ENCODE data around the gene ERMAP. TPM values are rescaled to one million over a fixed set of nuclear protein-coding genes. Genes with fewer than 3 reads are reported as not detected.
A peak's percentile ranks its signal among the peaks of the same experiment; 100 is the strongest.

The ERMAP gene
- total and polyA plus RNA-seq, 2 donors from 2014 or later = 5.4 to 13.3 TPM

- peak; percentile 39 for TF ChIP-seq CTCF (IDR thresholded peaks at IDR 0.05; ENCODE audit: borderline replicate concordance, extremely low read depth, insufficient read depth)
- H3K27ac ChIP-seq (ENCODE audit: low read depth in 2 of 2, low read length in 2 of 2) = no peak overlapping the region
- FAIRE-seq = no peak
- no peaks in the 10 kb centered on the region for H3K27me3 ChIP-seq (ENCODE audit: control insufficient read depth, insufficient read depth, low read length)
- peaks cover 2 to 28% (median 15%) of the 10 kb centered on the region in 3 donors for H3K36me3 ChIP-seq (ENCODE audit: control insufficient read depth in 2 of 3, insufficient read depth in 3 of 3, low read length in 3 of 3)
- no peaks in the 10 kb centered on the region for H3K4me1 ChIP-seq (ENCODE audit: control insufficient read depth in 2 of 3, insufficient read depth in 2 of 3, low read depth in 1 of 3, low read length in 3 of 3)
- H3K9ac ChIP-seq (ENCODE audit: low read length in 3 of 3) = peak overlapping the region in 1 of 3 donors; percentile 4
- H3K9me3 ChIP-seq (ENCODE audit: control insufficient read depth in 2 of 3, insufficient read depth in 1 of 3, low read length in 3 of 3) = no peaks in the 10 kb centered on the region
- intact Hi-C loops (cut with DNase I) = no loop called here
- no peak overlapping the region for H3K4me3 ChIP-seq (ENCODE audit: low read length in 3 of 3)
- DNase-seq = peak in 3 of 5 donors; percentile 22 to 54 (median 35)
Observed at GRCh38 chr1:42777852-42778251, 39.1 kb upstream of the ERMAP start.

- peaks cover 2 to 27% (median 12%) of the 10 kb centered on the region in 3 donors for H3K36me3 ChIP-seq (ENCODE audit: control insufficient read depth in 2 of 3, insufficient read depth in 3 of 3, low read length in 3 of 3)
- no peak for TF ChIP-seq CTCF (IDR thresholded peaks at IDR 0.05; ENCODE audit: borderline replicate concordance, extremely low read depth, insufficient read depth)
- no peaks in the 10 kb centered on the region for H3K9me3 ChIP-seq (ENCODE audit: control insufficient read depth in 2 of 3, insufficient read depth in 1 of 3, low read length in 3 of 3)
- H3K4me3 ChIP-seq (ENCODE audit: low read length in 3 of 3) = no peak overlapping the region
- H3K4me1 ChIP-seq (ENCODE audit: control insufficient read depth in 2 of 3, insufficient read depth in 2 of 3, low read depth in 1 of 3, low read length in 3 of 3) = peaks cover 0 to under 1% (median 0%) of the 10 kb centered on the region in 3 donors
- H3K27ac ChIP-seq (ENCODE audit: low read depth in 2 of 2, low read length in 2 of 2) = no peak overlapping the region
- no peak overlapping the region for H3K9ac ChIP-seq (ENCODE audit: low read length in 3 of 3)
- FAIRE-seq (no peak), DNase-seq (no peak)
- H3K27me3 ChIP-seq (ENCODE audit: control insufficient read depth, insufficient read depth, low read length) = no peaks in the 10 kb centered on the region
- intact Hi-C loops (cut with DNase I) = no loop called here
Observed at GRCh38 chr1:42779725-42780124, 37.2 kb upstream of the ERMAP start.

- Histone ChIP-seq H3K27me3 (ENCODE audit: control insufficient read depth, insufficient read depth, low read length) (no peaks in the 10 kb centered on the region), H3K36me3 (ENCODE audit: control insufficient read depth in 2 of 3, insufficient read depth in 3 of 3, low read length in 3 of 3) (peaks cover 2 to 22% (median 8%) of the 10 kb centered on the region in 3 donors), H3K27ac (ENCODE audit: low read depth in 2 of 2, low read length in 2 of 2) (no peak overlapping the region), H3K9me3 (ENCODE audit: control insufficient read depth in 2 of 3, insufficient read depth in 1 of 3, low read length in 3 of 3) (no peaks in the 10 kb centered on the region), H3K4me1 (ENCODE audit: control insufficient read depth in 2 of 3, insufficient read depth in 2 of 3, low read depth in 1 of 3, low read length in 3 of 3) (peaks cover 0 to 4% (median 0%) of the 10 kb centered on the region in 3 donors), H3K4me3 (ENCODE audit: low read length in 3 of 3) (no peak overlapping the region), H3K9ac (ENCODE audit: low read length in 3 of 3) (no peak overlapping the region)
- TF ChIP-seq CTCF (IDR thresholded peaks at IDR 0.05; ENCODE audit: borderline replicate concordance, extremely low read depth, insufficient read depth) = no peak
- intact Hi-C loops (cut with DNase I) = no loop called here
- no peak for DNase-seq
- FAIRE-seq = no peak
Observed at GRCh38 chr1:42780176-42780575, 36.7 kb upstream of the ERMAP start.

- peaks cover 0 to 8% (median 3%) of the 10 kb centered on the region in 3 donors for H3K4me1 ChIP-seq (ENCODE audit: control insufficient read depth in 2 of 3, insufficient read depth in 2 of 3, low read depth in 1 of 3, low read length in 3 of 3)
- DNase-seq (no peak), FAIRE-seq (no peak)
- no peak overlapping the region for H3K4me3 ChIP-seq (ENCODE audit: low read length in 3 of 3)
- H3K9me3 ChIP-seq (ENCODE audit: control insufficient read depth in 2 of 3, insufficient read depth in 1 of 3, low read length in 3 of 3) = no peaks in the 10 kb centered on the region
- H3K27ac ChIP-seq (ENCODE audit: low read depth in 2 of 2, low read length in 2 of 2) = no peak overlapping the region
- no peaks in the 10 kb centered on the region for H3K27me3 ChIP-seq (ENCODE audit: control insufficient read depth, insufficient read depth, low read length)
- intact Hi-C loops (cut with DNase I) = no loop called here
- H3K9ac ChIP-seq (ENCODE audit: low read length in 3 of 3) = no peak overlapping the region
- H3K36me3 ChIP-seq (ENCODE audit: control insufficient read depth in 2 of 3, insufficient read depth in 3 of 3, low read length in 3 of 3) = peaks cover 0 to 9% (median 0%) of the 10 kb centered on the region in 3 donors
- TF ChIP-seq CTCF (IDR thresholded peaks at IDR 0.05; ENCODE audit: borderline replicate concordance, extremely low read depth, insufficient read depth) = no peak
Observed at GRCh38 chr1:42783092-42783491, 33.8 kb upstream of the ERMAP start.
